Motor neuron (in vitro differentiated cells): ENCODE results near the gene SMARCB1. TPM values are rescaled to one million over a fixed set of nuclear protein-coding genes. Genes with fewer than 3 reads are reported as not detected.

Source experiments
- ATAC-seq, 8 experiments: fragments of 200-7000 bp; cut with Tn5 transposase; replicated peaks in 6 of 8; 2 replicates each; pipeline ENCODE4 v1.8.0; 2021; ENCODE audit warnings: mild to moderate bottlenecking in 8 of 8, moderate library complexity in 8 of 8
- H3K27ac ChIP-seq, 2 donors: fragments of 250-450 bp; sonication (Bioruptor Pico); 2 replicates each; pipeline ENCODE4 v1.9.0; 2021; ENCODE audit warnings: antibody characterized with exemption in 2 of 2, mild to moderate bottlenecking in 2 of 2, moderate library complexity in 1 of 2
- H3K4me1 ChIP-seq, 2 donors: fragments of 250-450 bp; sonication (Bioruptor Pico); replicated peaks in 1 of 2; 2 replicates each; pipeline ENCODE4 v1.6.1; 2021; ENCODE audit warnings: antibody characterized with exemption in 2 of 2, mild to moderate bottlenecking in 2 of 2, moderate library complexity in 1 of 2
- H3K4me3 ChIP-seq, 5 donors: fragments of 250-450 bp; sonication (Bioruptor Pico); 2 replicates each; pipeline ENCODE4 v1.9.0; 2021; ENCODE audit warnings: antibody characterized with exemption in 5 of 5, mild to moderate bottlenecking in 5 of 5, moderate library complexity in 4 of 5
- WGBS, 10 experiments: fragments of 450-650 bp; shearing (Covaris generic); methylation state at CpG; one replicate each; pipeline ENCODE4 v1.0.0; 2022; 5-methylcytosine and 5-hydroxymethylcytosine counted together
- in situ Hi-C, 9 experiments: fragments of 400-800 bp; cut with MboI; loops; one replicate each; pipeline ENCODE4 v1.15.0; 2021; ENCODE audit warnings: low sequenced_read_pairs in 9 of 9, low pct_unique_long_range_greater_than_20kb in 2 of 9; ENCODE audit not compliant: unreplicated experiment in 9 of 9
- total RNA-seq, 8 experiments: library from RNA; unstranded; fragments of 300-600 nt; gene quantifications; 2 replicates each; pipeline versions ENCODE4 v1.2.3 to v1.2.4, GENCODE V29; 2022

Gene SMARCB1
- total RNA-seq, 8 experiments from 2014 or later = 58.9 to 177 (median 101) TPM

- no peak for ATAC-seq
- Histone ChIP-seq H3K4me3 (no peak overlapping the region), H3K4me1 (peaks cover 0 to 8% of the 10 kb centered on the region in 2 donors), H3K27ac (no peak overlapping the region)
- WGBS, 10 experiments = 80 to 100% (median 89%) methylated on average over 1 to 8 of the region's 12 CpGs; no CpG with 5 or more reads in 4 of the 10 experiments
- in situ Hi-C loops = no loop called here
Measured at GRCh38 chr22:23804781-23805291, 18.1 kb downstream of the SMARCB1 start.

- ATAC-seq = no peak
- WGBS, 10 experiments = no CpG with 5 or more reads among the region's 1 CpG
- Histone ChIP-seq H3K4me1 (peaks cover 0 to 8% of the 10 kb centered on the region in 2 donors), H3K4me3 (no peak overlapping the region), H3K27ac (no peak overlapping the region)
- in situ Hi-C loops = no loop called here
Measured at GRCh38 chr22:23806837-23807236, 20.1 kb downstream of the SMARCB1 start.

- Histone ChIP-seq H3K4me1 (no peaks in the 10 kb centered on the region), H3K4me3 (no peak overlapping the region), H3K27ac (no peak overlapping the region)
- no peak for ATAC-seq
- WGBS, 10 experiments = 84 to 100% (median 100%) methylated on average over 1 to 4 of the region's 4 CpGs
- in situ Hi-C loops = no loop called here
Measured at GRCh38 chr22:23812378-23812777, 25.6 kb downstream of the SMARCB1 start.

- 59 to 100% (median 85%) methylated on average over 2 to 8 of the region's 10 CpGs for WGBS, 10 experiments
Measured at GRCh38 chr22:23815541-23816155, 28.9 kb downstream of the SMARCB1 start.

GRCh38 chr22:23816156-23816976 is 29.6 kb downstream of the SMARCB1 start:
- Histone ChIP-seq H3K27ac (no peak overlapping the region), H3K4me3 (no peak overlapping the region), H3K4me1 (no peaks in the 10 kb centered on the region)
- peak in 1 of 8 experiments; percentile 80 for ATAC-seq
- in situ Hi-C loops = no loop called here
- 0 to 100% (median 94%) methylated on average over 1 to 7 of the region's 18 CpGs; no CpG with 5 or more reads in 1 of the 10 experiments for WGBS, 10 experiments

More at GRCh38 chr22:23815541-23816155, 28.9 kb downstream of the SMARCB1 start:
- Histone ChIP-seq H3K27ac (no peak overlapping the region), H3K4me1 (no peaks in the 10 kb centered on the region), H3K4me3 (no peak overlapping the region)
- in situ Hi-C loops = no loop called here
- no peak for ATAC-seq

- no peak overlapping the region for H3K4me3 ChIP-seq
- 80 to 100% (median 100%) methylated on average over 1 to 2 of the region's 6 CpGs; no CpG with 5 or more reads in 7 of the 10 experiments for WGBS, 10 experiments
- no peak overlapping the region for H3K27ac ChIP-seq
- ATAC-seq = no peak
- H3K4me1 ChIP-seq = no peaks in the 10 kb centered on the region
- in situ Hi-C loops = no loop called here
Measured at GRCh38 chr22:23817146-23817545, 30.4 kb downstream of the SMARCB1 start.

GRCh38 chr22:23818541-23818940 is 31.8 kb downstream of the SMARCB1 start:
- 17 to 100% (median 100%) methylated on average over 1 of the region's 2 CpGs; no CpG with 5 or more reads in 6 of the 10 experiments for WGBS, 10 experiments
- Histone ChIP-seq H3K4me3 (no peak overlapping the region), H3K27ac (no peak overlapping the region), H3K4me1 (no peaks in the 10 kb centered on the region)
- in situ Hi-C loops = no loop called here
- no peak for ATAC-seq

GRCh38 chr22:23820748-23821211 is 34.0 kb downstream of the SMARCB1 start:
- Histone ChIP-seq H3K4me1 (no peaks in the 10 kb centered on the region), H3K4me3 (no peak overlapping the region), H3K27ac (no peak overlapping the region)
- WGBS, 10 experiments = 25 to 100% (median 50%) methylated on average over 1 to 2 of the region's 4 CpGs; no CpG with 5 or more reads in 2 of the 10 experiments
- in situ Hi-C loops = no loop called here
- peak in 3 of 8 experiments; percentile 35 to 88 (median 57) for ATAC-seq

GRCh38 chr22:23822101-23822671 is 35.4 kb downstream of the SMARCB1 start:
- H3K27ac ChIP-seq = no peak overlapping the region
- H3K4me3 ChIP-seq = no peak overlapping the region
- WGBS, 10 experiments = 100% methylated on average over 1 to 2 of the region's 6 CpGs; no CpG with 5 or more reads in 7 of the 10 experiments
- no peak for ATAC-seq
- in situ Hi-C loops = no loop called here
- H3K4me1 ChIP-seq = no peaks in the 10 kb centered on the region

- in situ Hi-C loops = no loop called here
- H3K4me1 ChIP-seq = no peaks in the 10 kb centered on the region
- 90 to 100% (median 100%) methylated on average over 1 to 5 of the region's 14 CpGs; no CpG with 5 or more reads in 4 of the 10 experiments for WGBS, 10 experiments
- H3K4me3 ChIP-seq = no peak overlapping the region
- no peak for ATAC-seq
- no peak overlapping the region for H3K27ac ChIP-seq
Measured at GRCh38 chr22:23823331-23823791, 36.6 kb downstream of the SMARCB1 start.

- H3K4me3 ChIP-seq = no peak overlapping the region
- in situ Hi-C loops = no loop called here
- no peak overlapping the region for H3K27ac ChIP-seq
- no peak for ATAC-seq
- no peaks in the 10 kb centered on the region for H3K4me1 ChIP-seq
- 100% methylated on average over 1 to 2 of the region's 13 CpGs; no CpG with 5 or more reads in 8 of the 10 experiments for WGBS, 10 experiments
Measured at GRCh38 chr22:23824476-23825245, 37.9 kb downstream of the SMARCB1 start.

- H3K27ac ChIP-seq = no peak overlapping the region
- 83 to 100% (median 98%) methylated on average over 1 to 6 of the region's 12 CpGs; no CpG with 5 or more reads in 2 of the 10 experiments for WGBS, 10 experiments
- no peaks in the 10 kb centered on the region for H3K4me1 ChIP-seq
- no peak for ATAC-seq
- in situ Hi-C loops = no loop called here
- no peak overlapping the region for H3K4me3 ChIP-seq
Measured at GRCh38 chr22:23825246-23825905, 38.6 kb downstream of the SMARCB1 start.
